NCI-H1048 (cell line): ENCODE data around the gene SUPT3H.
"Not testable (repeated sequence)": the region's sequence is repeated elsewhere in the genome, so short reads cannot be mapped to it uniquely, and the experiment has no call there.

Experiments
- DNase-seq: peaks from one replicate; lab custom pipeline; 2025; lab: John Stamatoyannopoulos, UW

Gene SUPT3H

DNA sequence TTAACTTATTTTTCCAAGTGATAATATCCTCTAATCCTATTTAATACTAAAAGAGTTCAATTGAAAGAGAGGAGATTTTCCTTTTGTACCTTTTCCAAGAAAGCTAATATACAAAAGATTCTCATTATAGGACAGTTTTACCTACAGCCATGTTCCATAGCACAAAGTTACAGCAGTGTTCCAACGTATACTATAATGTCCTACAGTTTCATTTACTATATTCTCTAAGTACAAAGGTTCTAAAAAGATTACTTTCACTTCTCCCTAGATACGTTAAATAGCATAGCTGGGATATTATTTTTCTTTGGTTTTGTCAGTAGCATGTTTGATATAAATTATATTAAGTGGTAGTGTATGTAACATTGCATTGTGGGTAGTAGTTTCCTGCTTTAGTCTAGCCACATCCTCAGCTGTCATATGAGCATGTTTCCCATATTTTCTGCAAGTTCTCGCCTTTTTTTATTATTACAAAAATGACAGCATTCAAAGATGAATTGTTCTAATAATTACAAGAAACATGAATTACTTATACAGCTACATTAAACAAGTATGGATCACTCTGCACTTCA, 54.0 kb downstream of the SUPT3H start:
- DNase-seq, result no peak

DNA sequence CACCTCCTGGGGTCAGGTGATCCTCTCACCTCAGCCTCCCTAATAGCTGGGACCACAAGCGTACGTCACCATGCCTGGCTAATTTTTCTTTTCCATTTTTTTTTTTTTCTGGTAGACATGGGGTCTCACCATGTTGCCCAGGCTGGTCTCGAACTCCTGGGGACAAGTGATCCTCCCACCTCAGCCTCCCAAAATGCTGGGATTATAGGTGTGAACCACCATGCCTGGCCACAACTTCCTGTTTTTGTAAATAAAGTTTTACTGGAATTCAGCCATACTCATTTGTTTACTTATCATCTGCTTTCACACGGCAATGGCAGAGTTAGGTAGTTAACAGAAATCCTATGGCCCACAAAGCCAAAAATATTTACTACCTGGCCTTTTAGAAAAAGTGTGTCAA, 57.4 kb downstream of the SUPT3H start:
- DNase-seq, result no peak

DNA sequence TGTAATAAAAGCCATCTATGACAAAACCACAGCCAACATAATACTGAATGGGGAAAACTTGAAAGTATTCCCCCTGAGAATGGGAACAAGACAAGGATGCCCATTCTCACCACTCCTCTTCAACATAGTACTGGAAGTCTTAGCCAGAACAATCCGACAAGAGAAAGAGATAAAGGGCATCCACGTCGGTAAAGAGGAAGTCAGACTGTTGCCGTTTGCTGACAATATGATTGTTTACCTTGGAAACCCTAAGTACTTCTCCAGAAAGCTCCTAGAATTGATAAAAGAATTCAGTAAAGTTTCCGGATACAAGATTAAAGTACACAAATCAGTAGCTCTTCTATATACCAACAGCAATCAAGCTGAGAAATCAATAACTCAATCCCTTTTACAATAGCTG, 63.6 kb downstream of the SUPT3H start:
- no peak for DNase-seq

DNA sequence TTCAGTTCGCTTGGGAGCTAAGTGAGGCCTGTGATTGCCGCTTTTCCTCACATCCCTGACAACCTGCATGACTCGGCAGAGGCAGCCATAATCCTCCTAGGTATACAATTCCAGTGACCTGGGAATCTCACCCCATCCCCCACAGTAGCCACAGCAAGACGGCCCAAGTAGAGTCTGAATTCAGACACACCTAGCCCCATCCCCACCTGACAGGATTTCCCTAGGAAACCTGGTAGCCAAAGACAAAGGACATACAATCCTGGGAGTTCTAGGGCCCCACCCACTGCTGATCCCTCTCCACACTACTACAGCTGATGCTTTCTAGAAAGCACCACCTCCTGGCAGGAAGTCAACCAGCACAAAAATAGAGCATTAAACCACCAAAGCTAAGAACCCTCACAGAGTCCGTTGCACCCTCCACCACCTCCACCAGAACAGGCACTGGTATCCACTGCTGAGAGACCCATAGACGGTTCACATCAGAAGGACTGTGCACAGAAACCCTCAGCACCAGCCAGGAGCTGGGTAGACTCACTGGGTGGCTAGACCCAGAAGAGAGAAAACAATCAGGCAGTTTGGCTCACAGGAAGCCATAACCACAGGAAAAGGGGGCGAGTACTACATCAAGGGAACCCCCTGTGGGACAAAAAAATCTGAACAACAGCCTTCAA, 67.5 kb downstream of the SUPT3H start:
- DNase-seq, result no peak

DNA sequence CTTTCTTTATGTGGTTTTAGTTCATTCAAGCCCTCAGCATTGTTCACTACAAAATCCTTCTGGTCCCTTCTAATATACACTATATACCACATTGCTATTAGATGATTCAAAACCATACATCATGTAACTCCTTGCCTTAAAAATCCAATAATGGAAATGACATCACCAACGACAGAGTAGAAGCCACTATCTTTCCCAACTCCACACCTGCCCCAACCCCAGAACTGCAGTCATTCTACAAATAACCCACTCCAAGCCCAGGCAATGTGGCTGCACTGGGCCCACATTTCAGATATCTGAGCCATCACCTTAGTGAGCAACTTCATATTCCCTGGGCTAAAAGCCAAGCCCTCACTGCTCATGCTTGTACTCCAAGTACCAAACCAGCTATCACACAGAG, 72.2 kb downstream of the SUPT3H start:
- no peak for DNase-seq

DNA sequence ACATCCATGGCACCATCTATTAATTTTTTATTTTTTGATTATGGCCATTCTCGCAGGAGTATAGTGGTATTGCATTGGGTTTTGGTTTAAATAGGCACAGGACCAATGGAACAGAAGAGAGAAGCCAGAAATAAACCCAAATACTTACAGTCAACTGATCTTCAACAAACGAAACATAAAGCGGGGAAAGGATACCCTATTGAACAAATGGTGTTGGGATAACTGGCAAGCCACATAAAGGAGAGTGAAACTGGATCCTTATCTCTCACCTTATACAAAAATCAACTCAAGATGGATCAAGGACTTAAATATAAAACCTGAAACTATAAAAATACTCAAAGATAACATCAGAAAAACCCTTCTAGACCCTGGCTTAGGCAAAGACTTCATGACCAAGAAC, 74.9 kb downstream of the SUPT3H start:
- DNase-seq, result no peak

DNA sequence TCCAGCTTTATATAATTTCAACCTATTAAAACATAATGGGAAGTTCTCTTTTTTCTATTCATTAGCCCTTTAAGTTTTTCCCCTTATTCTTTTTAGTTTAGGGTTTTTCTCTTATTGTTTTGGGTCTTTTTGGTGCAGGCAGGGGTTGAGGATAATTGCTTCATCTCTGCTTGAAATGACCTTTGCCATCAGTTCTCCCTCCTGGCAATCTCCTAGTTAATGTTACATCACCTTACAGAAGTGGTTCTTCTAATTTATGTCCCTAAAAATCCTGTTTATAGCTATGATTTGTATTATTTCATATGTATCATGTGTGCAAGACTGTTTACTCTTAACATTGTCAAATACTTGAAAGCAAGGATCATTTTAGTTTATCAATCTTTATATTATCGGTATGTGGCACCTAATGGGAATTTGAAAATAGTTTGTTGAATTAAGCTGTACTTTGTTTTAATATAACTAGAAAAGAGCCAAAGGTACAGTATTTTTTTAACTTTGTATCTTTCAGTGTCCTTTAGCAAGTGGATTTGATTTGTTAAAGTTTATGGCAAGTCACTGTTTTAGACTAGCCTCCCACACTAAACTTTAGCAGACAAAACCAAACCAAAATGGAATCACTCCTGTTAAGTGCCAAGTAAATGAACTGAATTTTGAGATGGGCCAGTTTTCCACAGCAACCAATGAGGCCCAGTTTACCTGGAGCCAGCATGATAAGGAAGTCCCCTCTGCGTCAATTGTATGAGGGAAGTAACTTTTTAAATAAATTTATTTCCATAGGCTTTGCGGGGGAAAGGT, 76.2 kb downstream of the SUPT3H start:
- DNase-seq, result no peak

DNA sequence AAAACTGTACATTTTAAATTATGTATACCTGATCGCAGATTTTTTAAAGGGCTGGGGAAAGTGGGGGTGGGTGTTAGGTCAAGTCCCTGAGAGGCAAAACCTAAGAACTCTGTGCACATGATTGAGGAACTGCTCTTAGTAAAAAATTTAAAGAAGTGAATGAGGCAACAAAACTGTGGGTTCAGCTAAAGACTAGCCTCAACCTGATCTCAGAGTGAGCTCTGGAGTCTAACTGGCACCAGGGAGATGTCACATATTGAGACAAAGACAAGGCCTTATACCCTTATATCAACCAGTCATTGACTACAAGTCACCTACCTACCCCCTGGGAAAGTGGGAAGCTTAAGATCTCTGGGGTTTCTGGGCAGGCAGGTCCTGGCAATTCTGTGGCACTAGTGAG, 77.0 kb downstream of the SUPT3H start:
- no peak for DNase-seq

DNA sequence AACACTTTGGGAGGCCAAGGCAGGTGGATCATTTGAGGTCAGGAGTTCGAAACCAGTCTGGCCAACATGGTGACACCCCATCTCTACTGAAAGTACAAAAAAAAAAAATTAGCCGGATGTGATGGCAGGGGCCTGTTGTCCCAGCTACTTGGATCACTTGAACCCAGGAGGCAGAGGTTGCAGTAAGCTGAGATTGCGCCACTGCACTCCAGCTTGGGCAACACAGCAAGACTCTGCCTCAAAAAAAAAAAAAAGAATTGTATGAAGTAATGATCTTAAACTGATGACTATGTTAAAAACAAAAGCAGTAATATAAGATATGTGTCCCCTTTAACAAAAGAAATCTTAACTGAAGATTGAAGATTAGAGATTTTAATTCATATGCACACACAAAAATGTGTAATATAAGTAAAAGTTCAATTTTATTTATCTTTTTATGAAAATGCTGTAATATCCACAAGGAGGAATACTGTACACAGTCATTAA, 78.6 kb downstream of the SUPT3H start:
- no peak for DNase-seq

DNA sequence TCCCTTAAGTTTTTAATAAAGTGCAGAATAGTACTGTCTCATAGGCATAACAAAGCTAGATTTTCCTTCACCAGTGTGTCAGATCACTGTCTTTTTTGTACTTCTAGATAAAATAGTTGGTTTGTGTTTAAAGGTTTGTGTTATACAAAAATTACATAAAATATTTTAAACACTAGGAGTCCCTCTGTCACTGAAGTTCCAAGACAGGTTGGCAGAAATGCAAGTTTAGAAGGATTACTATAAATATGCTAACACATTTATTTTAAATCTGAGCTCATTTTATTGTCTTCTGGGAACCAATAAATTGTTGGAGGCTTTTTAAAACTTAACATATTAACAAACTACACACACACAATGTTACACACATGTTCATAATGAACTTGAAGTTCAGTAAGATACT, 80.4 kb downstream of the SUPT3H start:
- no peak for DNase-seq

DNA sequence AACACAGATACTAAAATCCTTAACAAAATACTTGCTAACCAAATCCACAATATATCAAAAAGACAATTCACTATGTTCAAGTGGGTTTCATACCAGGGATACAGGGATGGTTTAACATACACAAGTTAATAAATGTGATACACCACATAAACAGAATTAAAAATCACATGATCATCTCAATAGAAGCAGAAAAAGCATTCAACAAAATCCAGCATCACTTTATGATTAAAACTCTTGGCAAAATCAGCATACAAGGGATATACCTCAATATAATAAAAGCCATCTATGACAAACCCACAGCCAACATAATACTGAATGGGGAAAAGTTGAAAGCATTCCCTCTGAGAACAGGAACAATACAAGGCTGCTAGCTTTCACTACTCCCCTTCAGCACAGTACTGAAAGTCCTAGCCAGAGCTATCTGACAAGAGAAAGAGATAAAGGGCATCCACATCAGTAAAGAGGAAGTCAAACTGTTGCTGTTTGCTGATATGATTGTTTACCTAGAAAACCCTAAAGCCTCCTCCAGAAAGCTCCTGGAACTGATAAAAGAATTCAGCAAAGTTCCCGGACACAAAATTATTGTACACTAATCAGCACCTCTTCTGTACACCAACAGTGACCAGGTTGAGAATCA, 83.6 kb downstream of the SUPT3H start:
- DNase-seq, result not testable (repeated sequence)

DNA sequence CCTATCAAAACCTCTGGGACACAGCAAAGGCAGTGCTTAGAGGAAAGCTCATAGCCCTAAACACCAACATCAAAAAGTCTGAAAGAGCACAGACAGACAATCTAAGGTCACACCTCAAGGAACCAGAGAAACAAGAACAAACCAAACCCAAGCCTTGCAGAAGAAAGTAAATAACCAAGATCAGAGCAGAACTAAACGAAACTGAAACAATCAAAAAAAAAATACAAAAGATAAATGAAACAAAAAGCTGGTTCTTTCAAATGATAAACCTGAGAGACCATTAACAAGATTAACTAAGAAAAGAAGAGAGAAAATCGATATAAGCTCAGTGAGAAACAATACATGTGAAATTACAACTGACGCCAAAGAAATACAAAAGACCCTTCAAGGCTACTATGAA, 84.4 kb downstream of the SUPT3H start:
- no peak for DNase-seq

DNA sequence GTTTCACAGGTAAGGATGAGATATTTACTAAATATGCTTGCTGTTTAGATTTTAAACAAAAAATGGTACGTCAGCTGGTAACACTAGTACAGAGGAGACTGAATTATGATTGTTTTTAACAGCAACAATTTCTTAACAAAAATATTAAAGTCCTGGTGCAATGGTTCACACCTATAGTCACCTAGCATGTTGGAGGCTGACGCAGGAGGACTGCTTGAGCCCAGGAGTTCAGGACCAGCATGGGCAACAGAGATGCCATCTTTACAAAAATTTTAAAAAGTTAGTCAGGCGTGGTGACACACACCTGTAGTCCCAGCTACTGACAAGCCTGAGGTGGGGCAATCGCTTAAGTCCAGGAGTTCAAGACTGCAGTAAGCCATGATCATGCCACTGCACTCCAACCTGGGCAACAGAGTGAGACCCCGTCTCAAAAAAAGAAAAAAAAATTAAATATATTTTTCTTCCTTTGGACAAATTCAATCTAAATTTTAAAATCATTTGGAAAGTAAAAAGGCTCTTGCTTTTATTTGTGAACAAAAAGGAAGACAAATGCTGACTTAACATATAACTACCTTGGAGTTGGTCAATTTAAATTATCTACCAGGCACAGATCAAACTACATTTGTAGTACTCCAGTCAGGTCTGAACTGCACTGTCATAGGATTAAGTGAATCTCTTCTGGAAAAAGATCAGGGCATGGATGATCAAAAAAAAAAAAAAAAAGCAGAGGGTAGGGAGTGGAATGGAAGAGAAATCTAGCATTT, 87.8 kb downstream of the SUPT3H start:
- no peak for DNase-seq

DNA sequence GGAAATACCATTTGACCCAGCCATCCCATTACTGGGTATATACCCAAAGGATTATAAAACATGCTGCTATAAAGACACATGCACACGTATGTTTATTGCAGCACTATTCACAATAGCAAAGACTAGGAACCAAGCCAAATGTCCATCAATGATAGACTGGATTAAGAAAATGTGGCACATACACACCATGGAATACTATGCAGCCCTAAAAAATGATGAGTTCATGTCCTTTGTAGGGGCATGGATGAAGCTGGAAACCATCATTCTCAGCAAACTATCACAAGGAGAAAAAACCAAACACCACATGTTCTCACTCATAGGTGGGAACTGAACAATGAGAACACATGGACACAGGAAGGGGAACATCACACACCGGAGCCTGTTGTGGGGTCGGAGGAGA, 91.0 kb downstream of the SUPT3H start:
- not testable (repeated sequence) for DNase-seq

DNA sequence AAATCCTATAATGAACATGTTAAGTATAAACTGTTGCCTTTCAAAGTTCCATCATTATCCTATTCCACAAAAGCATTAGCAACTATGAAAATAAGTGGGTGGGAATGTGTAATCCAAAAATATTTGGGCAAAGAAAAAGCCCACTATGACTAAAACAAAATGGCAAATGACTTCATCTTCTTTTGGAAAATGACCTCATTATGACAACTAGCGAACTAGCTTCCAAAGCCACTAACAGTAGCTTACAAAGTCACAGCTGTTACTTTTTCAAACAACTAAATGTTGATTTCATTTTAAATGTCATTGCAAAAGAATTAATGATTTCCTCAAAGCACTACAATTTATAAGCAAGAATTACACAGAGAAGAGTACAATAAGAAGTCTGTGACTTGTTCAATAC, 99.4 kb downstream of the SUPT3H start:
- DNase-seq, result no peak

DNA sequence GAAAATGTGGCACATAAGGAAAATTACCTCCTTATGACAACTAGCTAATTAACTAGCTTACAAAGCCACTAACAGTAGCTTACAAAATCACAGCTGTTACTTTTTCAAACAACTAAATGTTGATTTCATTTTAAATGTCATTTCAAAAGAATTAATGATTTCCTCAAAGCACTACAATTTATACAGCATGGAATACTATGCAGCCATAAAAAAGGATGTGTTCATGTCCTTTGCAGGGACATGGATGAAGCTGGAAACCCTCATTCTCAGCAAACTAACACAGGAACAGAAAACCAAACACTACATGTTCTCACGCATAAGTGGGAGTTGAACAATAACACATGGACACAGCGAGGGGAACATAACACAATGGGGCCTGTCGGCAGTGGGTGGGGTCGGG, 100.0 kb downstream of the SUPT3H start:
- DNase-seq, result not testable (repeated sequence)

DNA sequence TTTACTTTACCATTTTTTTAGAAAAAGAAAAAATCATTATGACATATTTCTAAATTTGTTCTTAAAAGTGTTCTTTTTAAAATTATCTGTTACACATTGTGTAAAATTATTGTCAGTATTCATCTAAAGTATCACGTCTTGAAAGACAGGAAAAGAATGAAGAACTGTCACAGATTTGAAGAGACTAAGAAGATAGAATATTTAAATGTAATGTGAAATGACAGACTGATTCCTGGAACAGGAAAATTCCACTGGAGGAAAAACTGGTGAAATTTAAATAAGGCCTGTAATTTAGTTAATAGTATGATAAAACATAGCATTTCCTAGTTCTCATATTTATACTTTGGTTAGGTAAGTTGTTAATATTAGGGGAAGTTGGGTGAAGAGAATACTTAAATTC, 102.4 kb downstream of the SUPT3H start:
- DNase-seq, result no peak

DNA sequence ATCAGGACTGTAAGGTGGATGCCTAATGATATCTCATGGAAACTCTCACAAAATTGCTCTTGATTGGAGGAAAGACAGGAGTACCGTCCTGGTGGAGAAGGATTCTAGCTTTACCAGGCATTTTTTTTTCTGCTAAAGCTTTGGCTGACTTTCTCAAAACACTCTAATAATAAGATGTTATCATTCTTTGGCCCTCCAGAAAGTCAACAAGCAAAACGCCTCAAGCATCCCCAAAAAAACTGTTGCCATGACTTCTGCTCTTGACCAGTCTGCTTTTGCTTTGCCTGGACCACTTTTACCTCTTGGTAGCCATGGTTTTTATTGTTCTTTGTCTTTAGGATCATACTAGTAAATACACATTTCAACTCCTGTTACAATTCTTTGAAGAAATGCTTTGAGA, 105.1 kb downstream of the SUPT3H start:
- no peak for DNase-seq

DNA sequence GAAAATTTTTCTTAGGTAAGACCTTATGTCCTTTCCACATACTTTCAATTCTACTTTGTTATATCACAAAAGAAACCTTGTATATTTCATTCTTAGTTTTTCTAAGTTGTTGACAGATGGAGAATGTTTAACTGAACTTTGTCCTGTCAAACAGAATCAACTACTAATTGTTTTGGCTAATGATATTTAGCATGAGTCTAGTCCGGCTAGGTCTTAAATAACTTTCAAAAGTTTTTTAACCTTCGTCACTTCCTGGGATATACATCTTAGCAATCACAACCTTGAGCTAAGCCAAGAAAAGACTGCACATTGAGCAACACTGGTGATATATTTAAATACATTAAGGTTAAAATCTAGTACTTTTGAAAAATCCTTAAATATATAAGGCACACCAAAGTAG, 112.5 kb downstream of the SUPT3H start:
- no peak for DNase-seq

DNA sequence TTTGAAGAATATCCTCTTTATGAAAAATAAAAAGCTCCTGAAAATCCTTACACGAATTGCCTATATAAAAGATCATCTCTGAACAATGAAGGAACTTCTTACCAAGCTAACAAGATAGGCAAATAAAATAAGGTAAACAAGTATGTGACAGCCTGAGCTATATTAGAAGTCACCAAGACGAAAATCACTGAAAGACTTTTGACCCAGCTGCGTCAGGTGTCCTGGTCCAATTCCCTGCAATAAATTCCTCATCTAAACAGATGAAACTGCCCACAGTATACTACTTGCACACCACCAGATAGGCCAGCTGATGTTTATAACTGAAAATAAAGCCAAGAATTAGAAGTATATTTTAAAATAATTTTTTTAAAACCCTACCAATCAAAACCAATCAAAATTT, 117.0 kb downstream of the SUPT3H start:
- DNase-seq, result no peak

DNA sequence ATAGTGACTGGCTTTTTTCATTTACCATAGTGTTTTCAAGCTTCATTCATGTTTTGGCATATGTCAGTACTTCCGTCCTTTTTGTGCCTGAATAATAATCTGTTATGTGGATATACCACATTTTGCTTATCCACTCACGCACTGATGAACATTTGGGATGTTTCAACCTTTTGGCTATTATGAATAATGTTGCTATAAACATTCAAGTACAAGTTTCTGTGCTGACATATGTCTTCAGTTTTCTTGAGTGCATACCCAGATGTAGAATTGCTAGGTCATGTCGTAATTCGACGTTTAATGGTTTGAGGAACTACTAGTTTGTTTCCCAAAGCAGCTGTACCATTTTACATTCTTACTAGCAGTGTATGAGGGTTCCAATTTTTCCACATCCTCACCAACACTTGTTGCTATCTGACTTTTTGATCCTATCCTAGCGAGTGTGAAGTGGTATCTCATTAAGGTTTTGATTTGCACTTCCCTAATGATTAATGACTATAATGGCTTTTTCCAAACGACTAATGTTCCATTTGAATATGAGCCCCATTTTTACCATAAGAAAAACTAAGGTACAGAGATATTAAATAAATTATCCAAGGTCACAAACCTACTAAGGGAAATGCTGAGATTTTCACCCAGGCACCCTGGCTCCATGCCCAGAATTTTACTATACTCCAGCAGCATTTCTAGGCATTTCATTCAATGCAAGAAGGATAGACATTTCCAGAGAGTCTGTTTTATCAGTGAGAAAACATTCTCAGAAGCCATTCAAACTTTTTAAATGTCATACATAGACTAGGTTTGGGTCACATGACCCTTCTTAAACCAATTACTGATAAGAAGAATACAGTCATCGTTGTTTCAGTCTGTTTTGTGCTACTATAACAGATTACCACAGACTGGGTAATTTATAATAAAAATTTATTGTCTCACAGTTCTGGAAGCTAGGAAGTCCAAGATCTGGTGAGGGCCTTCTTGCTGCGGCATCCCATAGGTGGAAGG, 120.7 kb downstream of the SUPT3H start:
- DNase-seq, result no peak
